Measurements from ENCODE around the gene SMYD3. TPM values are rescaled to one million over a fixed set of nuclear protein-coding genes. Genes with fewer than 3 reads are reported as not detected.

The SMYD3 gene
- total RNA-seq, 5 donors from 2014 or later (not counting 1 experiment from before 2014, with no cell fraction given): 17.7 to 37.8 (median 21.9) TPM

DNA sequence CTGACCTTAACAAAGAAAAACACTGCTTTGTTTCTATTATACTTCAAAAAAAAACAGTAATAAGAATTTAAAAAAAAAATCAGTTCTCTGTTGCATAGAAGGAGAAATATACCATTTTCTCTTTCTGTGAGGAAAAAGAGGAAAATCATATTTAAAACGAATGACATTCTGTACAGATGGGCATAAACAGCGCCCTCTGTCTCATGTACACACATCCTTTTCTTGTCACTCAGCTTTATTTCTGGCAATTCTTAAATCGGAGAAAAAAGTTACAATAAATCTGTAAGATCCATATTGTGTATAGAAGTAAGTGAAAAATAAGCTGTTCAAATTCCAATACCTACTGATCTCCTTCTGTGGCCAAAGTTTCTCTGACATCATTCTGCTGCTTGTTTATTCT, 245.4 kb downstream of the SMYD3 start:
- WGBS (ENCODE audit: insufficient coverage): no CpG with 5 or more reads among the region's 3 CpGs
- no peaks in the 10 kb centered on the region for H3K36me3 ChIP-seq (ENCODE audit: control insufficient read depth in 2 of 2, extremely low read depth in 1 of 2, insufficient read depth in 1 of 2, low read length in 1 of 2)
- POLR2A ChIA-PET: no interaction called here
- H3K9me3 ChIP-seq: no peaks in the 10 kb centered on the region
- no peaks in the 10 kb centered on the region for H3K4me1 ChIP-seq (ENCODE audit: control insufficient read depth in 1 of 2, extremely low read depth in 1 of 2, insufficient read depth in 2 of 2, low read length in 2 of 2)
- no peak for ATAC-seq (replicated peaks in 1 of 4)
- no peak overlapping the region for H3K4me3 ChIP-seq (ENCODE audit: control insufficient read depth in 1 of 2, extremely low read depth in 1 of 2, low read length in 1 of 2)
- peaks cover 6 to 26% (median 26%) of the 10 kb centered on the region in 3 donors for H3K9me3 Mint-ChIP-seq
- no peaks in the 10 kb centered on the region for H3K27me3 Mint-ChIP-seq
- no peak overlapping the region for H3K27ac Mint-ChIP-seq
- no peak for DNase-seq
- no peak overlapping the region for H3K4me3 Mint-ChIP-seq
- H3K27me3 ChIP-seq (replicated peaks in 1 of 2; ENCODE audit: control insufficient read depth in 2 of 2, extremely low read depth in 1 of 2, insufficient read depth in 2 of 2, low read length in 1 of 2): no peaks in the 10 kb centered on the region
- CTCF ChIA-PET: no interaction called here
- H3K4me1 Mint-ChIP-seq: no peaks in the 10 kb centered on the region
- peaks cover 41% of the 10 kb centered on the region for H3K36me3 Mint-ChIP-seq
- H3K27ac ChIP-seq (ENCODE audit: low read length): no peak overlapping the region

DNA sequence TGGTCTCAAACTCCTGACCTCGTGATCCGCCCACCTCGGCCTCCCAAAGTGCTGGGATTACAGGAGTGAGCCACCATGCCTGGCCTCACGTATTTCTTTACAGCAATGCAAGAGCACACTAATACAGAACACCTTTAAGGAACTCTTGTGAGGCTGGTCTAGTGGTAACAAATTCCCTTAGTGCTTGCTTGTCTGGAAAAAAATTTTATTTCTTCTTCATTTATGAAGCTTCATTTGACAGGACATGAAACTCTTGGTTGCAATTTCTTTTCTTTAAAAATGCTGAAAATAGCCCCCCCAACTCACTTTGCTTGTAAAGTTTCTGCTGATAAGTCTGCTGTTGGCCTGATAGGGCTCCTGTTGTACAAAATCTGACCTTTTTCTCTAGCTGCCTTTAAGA, 248.8 kb downstream of the SMYD3 start:
- Histone ChIP-seq H3K9me3 (no peaks in the 10 kb centered on the region), H3K27me3 (replicated peaks in 1 of 2; ENCODE audit: control insufficient read depth in 2 of 2, extremely low read depth in 1 of 2, insufficient read depth in 2 of 2, low read length in 1 of 2) (no peaks in the 10 kb centered on the region), H3K36me3 (ENCODE audit: control insufficient read depth in 2 of 2, extremely low read depth in 1 of 2, insufficient read depth in 1 of 2, low read length in 1 of 2) (no peaks in the 10 kb centered on the region), H3K4me1 (ENCODE audit: control insufficient read depth in 1 of 2, extremely low read depth in 1 of 2, insufficient read depth in 2 of 2, low read length in 2 of 2) (no peaks in the 10 kb centered on the region), H3K4me3 (ENCODE audit: control insufficient read depth in 1 of 2, extremely low read depth in 1 of 2, low read length in 1 of 2) (no peak overlapping the region), H3K27ac (ENCODE audit: low read length) (no peak overlapping the region)
- CTCF ChIA-PET: no interaction called here
- Mint-ChIP-seq H3K27me3 (no peaks in the 10 kb centered on the region), H3K36me3 (peaks cover 28% of the 10 kb centered on the region), H3K4me3 (no peak overlapping the region), H3K27ac (no peak overlapping the region), H3K4me1 (no peaks in the 10 kb centered on the region), H3K9me3 (peaks cover 14 to 41% (median 32%) of the 10 kb centered on the region in 3 donors)
- WGBS (ENCODE audit: insufficient coverage): no CpG with 5 or more reads among the region's 4 CpGs
- POLR2A ChIA-PET: no interaction called here
- no peak for DNase-seq
- no peak for ATAC-seq (replicated peaks in 1 of 4)

DNA sequence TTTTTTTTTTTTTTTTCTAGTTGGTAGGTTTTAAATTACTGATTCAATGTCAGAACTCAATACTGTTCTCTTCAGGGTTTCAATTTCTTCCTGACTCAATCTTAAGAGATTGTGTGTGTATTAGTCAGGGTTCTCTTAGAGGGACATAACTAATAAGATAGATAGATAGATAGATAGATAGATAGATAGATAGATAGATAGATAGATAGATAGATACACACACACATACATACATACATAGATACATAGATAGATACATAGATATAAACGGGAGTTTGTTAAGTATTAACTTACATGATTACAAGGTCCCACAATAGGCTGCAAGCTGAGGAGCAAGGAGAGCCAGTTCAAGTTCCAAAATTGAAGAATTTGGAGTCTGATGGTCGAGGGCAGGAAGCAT, 251.3 kb downstream of the SMYD3 start:
- ChIA-PET CTCF (no interaction called here), POLR2A (no interaction called here)
- Mint-ChIP-seq H3K27me3 (no peaks in the 10 kb centered on the region), H3K4me3 (no peak overlapping the region), H3K27ac (no peak overlapping the region), H3K36me3 (peaks cover 16% of the 10 kb centered on the region), H3K4me1 (no peaks in the 10 kb centered on the region), H3K9me3 (peaks cover 14 to 33% (median 24%) of the 10 kb centered on the region in 3 donors)
- Histone ChIP-seq H3K36me3 (ENCODE audit: control insufficient read depth in 2 of 2, extremely low read depth in 1 of 2, insufficient read depth in 1 of 2, low read length in 1 of 2) (no peaks in the 10 kb centered on the region), H3K27me3 (replicated peaks in 1 of 2; ENCODE audit: control insufficient read depth in 2 of 2, extremely low read depth in 1 of 2, insufficient read depth in 2 of 2, low read length in 1 of 2) (no peaks in the 10 kb centered on the region), H3K9me3 (no peaks in the 10 kb centered on the region), H3K4me3 (ENCODE audit: control insufficient read depth in 1 of 2, extremely low read depth in 1 of 2, low read length in 1 of 2) (no peak overlapping the region), H3K27ac (ENCODE audit: low read length) (no peak overlapping the region), H3K4me1 (ENCODE audit: control insufficient read depth in 1 of 2, extremely low read depth in 1 of 2, insufficient read depth in 2 of 2, low read length in 2 of 2) (no peaks in the 10 kb centered on the region)
- DNase-seq: no peak
- WGBS (ENCODE audit: insufficient coverage): 100% methylated on average over 1 of the region's 2 CpGs
- ATAC-seq (replicated peaks in 1 of 4): no peak

DNA sequence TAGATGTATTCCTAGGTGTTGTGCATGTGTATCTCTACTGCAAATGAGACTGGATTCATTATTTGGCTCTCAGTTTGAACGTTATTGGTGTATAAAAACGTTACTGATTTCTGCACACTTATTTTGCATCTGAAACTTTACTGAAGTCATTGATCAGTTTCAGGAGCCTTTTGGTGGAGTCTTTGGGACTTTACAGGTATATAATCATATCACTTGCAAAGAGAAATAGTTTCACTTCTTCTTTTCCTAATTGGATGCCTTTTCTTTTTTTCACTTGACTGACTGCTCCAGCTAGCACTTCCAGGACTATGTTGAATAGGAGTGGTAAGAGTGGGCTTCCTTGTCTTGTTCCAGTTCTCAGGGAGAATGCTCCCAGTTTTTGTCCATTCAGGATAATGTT, 252.2 kb downstream of the SMYD3 start:
- peaks cover 14 to 33% (median 24%) of the 10 kb centered on the region in 3 donors for H3K9me3 Mint-ChIP-seq
- H3K27me3 Mint-ChIP-seq: no peaks in the 10 kb centered on the region
- ATAC-seq (replicated peaks in 1 of 4) (no peak), DNase-seq (no peak)
- H3K9me3 ChIP-seq: no peaks in the 10 kb centered on the region
- peaks cover 15% of the 10 kb centered on the region for H3K36me3 Mint-ChIP-seq
- no peak overlapping the region for H3K4me3 Mint-ChIP-seq
- no peaks in the 10 kb centered on the region for H3K36me3 ChIP-seq (ENCODE audit: control insufficient read depth in 2 of 2, extremely low read depth in 1 of 2, insufficient read depth in 1 of 2, low read length in 1 of 2)
- no CpG with 5 or more reads among the region's 2 CpGs for WGBS (ENCODE audit: insufficient coverage)
- no peak overlapping the region for H3K27ac ChIP-seq (ENCODE audit: low read length)
- H3K27me3 ChIP-seq (replicated peaks in 1 of 2; ENCODE audit: control insufficient read depth in 2 of 2, extremely low read depth in 1 of 2, insufficient read depth in 2 of 2, low read length in 1 of 2): no peaks in the 10 kb centered on the region
- ChIA-PET POLR2A (no interaction called here), CTCF (no interaction called here)
- H3K27ac Mint-ChIP-seq: no peak overlapping the region
- no peaks in the 10 kb centered on the region for H3K4me1 Mint-ChIP-seq
- no peak overlapping the region for H3K4me3 ChIP-seq (ENCODE audit: control insufficient read depth in 1 of 2, extremely low read depth in 1 of 2, low read length in 1 of 2)
- H3K4me1 ChIP-seq (ENCODE audit: control insufficient read depth in 1 of 2, extremely low read depth in 1 of 2, insufficient read depth in 2 of 2, low read length in 2 of 2): no peaks in the 10 kb centered on the region

DNA sequence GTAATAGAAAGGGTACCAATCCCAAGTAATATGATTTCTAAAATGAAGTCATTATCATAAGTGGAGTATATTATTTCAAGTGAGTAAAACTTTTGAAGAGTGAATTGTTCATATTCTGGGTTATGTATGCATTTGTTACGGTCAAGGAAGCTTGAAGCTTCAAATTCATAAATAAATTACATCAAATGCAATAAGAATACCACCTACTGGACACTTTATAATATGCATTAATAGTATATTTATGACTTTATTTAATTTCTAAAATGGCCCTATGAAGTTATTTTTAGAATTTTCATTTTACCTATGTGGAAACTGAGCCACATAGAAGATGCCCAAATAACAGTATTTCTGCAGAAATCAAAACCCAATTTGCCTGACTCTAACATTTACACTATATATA, 260.6 kb downstream of the SMYD3 start:
- Mint-ChIP-seq H3K9me3 (peaks cover 0 to 10% (median 3%) of the 10 kb centered on the region in 3 donors), H3K27ac (no peak overlapping the region), H3K4me3 (no peak overlapping the region), H3K4me1 (no peaks in the 10 kb centered on the region), H3K36me3 (peaks cover 14% of the 10 kb centered on the region), H3K27me3 (no peaks in the 10 kb centered on the region)
- H3K9me3 ChIP-seq: no peaks in the 10 kb centered on the region
- WGBS (ENCODE audit: insufficient coverage): no CpG with 5 or more reads among the region's 1 CpG
- H3K27me3 ChIP-seq (replicated peaks in 1 of 2; ENCODE audit: control insufficient read depth in 2 of 2, extremely low read depth in 1 of 2, insufficient read depth in 2 of 2, low read length in 1 of 2): no peaks in the 10 kb centered on the region
- ATAC-seq (replicated peaks in 1 of 4): no peak
- CTCF ChIA-PET: no interaction called here
- DNase-seq: no peak
- H3K27ac ChIP-seq (ENCODE audit: low read length): no peak overlapping the region
- POLR2A ChIA-PET: no interaction called here
- H3K36me3 ChIP-seq (ENCODE audit: control insufficient read depth in 2 of 2, extremely low read depth in 1 of 2, insufficient read depth in 1 of 2, low read length in 1 of 2): no peaks in the 10 kb centered on the region
- no peaks in the 10 kb centered on the region for H3K4me1 ChIP-seq (ENCODE audit: control insufficient read depth in 1 of 2, extremely low read depth in 1 of 2, insufficient read depth in 2 of 2, low read length in 2 of 2)
- H3K4me3 ChIP-seq (ENCODE audit: control insufficient read depth in 1 of 2, extremely low read depth in 1 of 2, low read length in 1 of 2): no peak overlapping the region

DNA sequence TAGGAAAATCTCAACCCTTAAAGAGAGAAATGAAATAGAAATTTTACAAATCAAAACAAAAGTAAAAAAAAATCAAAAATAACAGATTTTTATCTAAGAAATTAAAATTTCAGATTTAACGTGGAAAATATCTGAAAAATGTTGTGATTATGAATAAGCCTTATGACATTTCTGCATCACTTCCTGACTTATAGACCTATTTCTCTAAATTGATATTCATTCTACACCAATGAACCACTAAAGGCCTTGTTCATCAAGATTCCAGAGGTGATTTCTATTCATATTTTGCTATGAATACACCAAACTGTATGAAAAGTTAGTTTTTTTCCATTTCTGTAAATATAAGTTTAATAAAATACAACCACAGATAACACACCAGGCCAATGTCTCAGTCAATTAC, 261.5 kb downstream of the SMYD3 start:
- H3K36me3 ChIP-seq (ENCODE audit: control insufficient read depth in 2 of 2, extremely low read depth in 1 of 2, insufficient read depth in 1 of 2, low read length in 1 of 2): no peaks in the 10 kb centered on the region
- WGBS (ENCODE audit: insufficient coverage): no CpG with 5 or more reads among the region's 1 CpG
- H3K9me3 Mint-ChIP-seq: peaks cover 0 to 15% (median 3%) of the 10 kb centered on the region in 3 donors
- CTCF ChIA-PET: no interaction called here
- H3K27me3 ChIP-seq (replicated peaks in 1 of 2; ENCODE audit: control insufficient read depth in 2 of 2, extremely low read depth in 1 of 2, insufficient read depth in 2 of 2, low read length in 1 of 2): no peaks in the 10 kb centered on the region
- ATAC-seq (replicated peaks in 1 of 4) (no peak), DNase-seq (no peak)
- no peak overlapping the region for H3K27ac Mint-ChIP-seq
- H3K27me3 Mint-ChIP-seq: no peaks in the 10 kb centered on the region
- H3K4me1 Mint-ChIP-seq: no peaks in the 10 kb centered on the region
- no peak overlapping the region for H3K4me3 Mint-ChIP-seq
- POLR2A ChIA-PET: no interaction called here
- H3K4me3 ChIP-seq (ENCODE audit: control insufficient read depth in 1 of 2, extremely low read depth in 1 of 2, low read length in 1 of 2): no peak overlapping the region
- H3K27ac ChIP-seq (ENCODE audit: low read length): no peak overlapping the region
- H3K36me3 Mint-ChIP-seq: peaks cover 14% of the 10 kb centered on the region
- H3K9me3 ChIP-seq: no peaks in the 10 kb centered on the region
- H3K4me1 ChIP-seq (ENCODE audit: control insufficient read depth in 1 of 2, extremely low read depth in 1 of 2, insufficient read depth in 2 of 2, low read length in 2 of 2): no peaks in the 10 kb centered on the region

DNA sequence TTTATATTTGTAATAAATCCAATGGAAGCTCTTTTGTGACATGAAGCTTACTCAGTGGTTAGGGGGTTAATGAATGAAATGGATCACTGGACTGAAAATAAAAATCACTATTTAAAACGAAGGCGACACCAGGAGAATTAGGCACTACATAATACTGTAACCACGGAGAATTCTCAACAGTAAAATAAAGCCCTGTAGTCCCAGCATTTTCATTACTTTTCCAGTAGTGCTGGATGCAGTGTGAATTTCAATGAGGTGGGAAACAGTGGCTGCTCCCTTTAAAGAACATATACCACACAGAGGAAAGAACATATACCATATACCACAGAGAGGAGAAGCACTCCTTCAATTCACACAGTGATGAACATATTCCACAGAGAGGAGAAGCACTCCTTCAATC, 275.0 kb downstream of the SMYD3 start:
- Histone ChIP-seq H3K4me1 (ENCODE audit: control insufficient read depth in 1 of 2, extremely low read depth in 1 of 2, insufficient read depth in 2 of 2, low read length in 2 of 2) (no peaks in the 10 kb centered on the region), H3K36me3 (ENCODE audit: control insufficient read depth in 2 of 2, extremely low read depth in 1 of 2, insufficient read depth in 1 of 2, low read length in 1 of 2) (no peaks in the 10 kb centered on the region), H3K9me3 (no peaks in the 10 kb centered on the region), H3K27me3 (replicated peaks in 1 of 2; ENCODE audit: control insufficient read depth in 2 of 2, extremely low read depth in 1 of 2, insufficient read depth in 2 of 2, low read length in 1 of 2) (no peaks in the 10 kb centered on the region), H3K27ac (ENCODE audit: low read length) (no peak overlapping the region), H3K4me3 (ENCODE audit: control insufficient read depth in 1 of 2, extremely low read depth in 1 of 2, low read length in 1 of 2) (no peak overlapping the region)
- no peaks in the 10 kb centered on the region for H3K4me1 Mint-ChIP-seq
- ChIA-PET POLR2A (no interaction called here), CTCF (no interaction called here)
- peaks cover 15% of the 10 kb centered on the region for H3K36me3 Mint-ChIP-seq
- WGBS (ENCODE audit: insufficient coverage): no CpG with 5 or more reads among the region's 3 CpGs
- H3K9me3 Mint-ChIP-seq: peaks cover 5 to 7% (median 5%) of the 10 kb centered on the region in 3 donors
- DNase-seq: no peak
- no peak overlapping the region for H3K27ac Mint-ChIP-seq
- no peak for ATAC-seq (replicated peaks in 1 of 4)
- H3K4me3 Mint-ChIP-seq: no peak overlapping the region
- no peaks in the 10 kb centered on the region for H3K27me3 Mint-ChIP-seq
